OCI-LY3 (cell line): Measurements from ENCODE around the gene EXOC6.

ENCODE experiments used
- H2AFZ ChIP-seq: fragments of 200-600, 300-600 bp; shearing (Covaris generic); 2 replicates; pipeline ENCODE4 v1.6.0; 2014; ENCODE audit warnings: antibody characterized with exemption, low read depth, low read length
- H3K27ac ChIP-seq: fragments of 200-600, 300-600 bp; sonication (generic); 2 replicates; pipeline ENCODE4 v1.5.1; 2014; ENCODE audit warnings: mild to moderate bottlenecking, low read length, moderate library complexity, mixed read lengths
- H3K27me3 ChIP-seq: fragments of 200-600, 300-600 bp; sonication (generic); 2 replicates; pipeline ENCODE4 v1.6.1; 2014; ENCODE audit warnings: low read depth, low read length, mixed read lengths
- H3K36me3 ChIP-seq: fragments of 200-600, 300-600 bp; sonication (generic); replicated peaks from 2 replicates; pipeline ENCODE3; 2014; ENCODE audit warnings: low read depth, low read length, mixed read lengths
- H3K4me1 ChIP-seq: fragments of 300-600, 200-600 bp; sonication (generic); 2 replicates; pipeline ENCODE4 v1.6.1; 2014; ENCODE audit warnings: low read length, mixed read lengths
- H3K4me2 ChIP-seq: fragments of 200-600, 300-600 bp; sonication (generic); 2 replicates; pipeline ENCODE4 v1.6.1; 2014; ENCODE audit warnings: low read length, mixed read lengths
- H3K4me3 ChIP-seq: fragments of 300-600, 200-600 bp; sonication (generic); 2 replicates; pipeline ENCODE4 v1.5.1; 2014; ENCODE audit warnings: antibody characterized with exemption, mild to moderate bottlenecking, low read length, moderate library complexity
- H3K79me2 ChIP-seq: fragments of 300-600, 200-600 bp; shearing (Covaris generic); 2 replicates; pipeline ENCODE4 v1.6.1; 2014; ENCODE audit warnings: mild to moderate bottlenecking, low read length, mixed read lengths
- H3K9ac ChIP-seq: fragments of 300-600, 200-600 bp; shearing (Covaris generic); 2 replicates; pipeline ENCODE4 v1.6.0; 2014; ENCODE audit warnings: mild to moderate bottlenecking, low read length, moderate library complexity
- H3K9me3 ChIP-seq: fragments of 200-600, 300-600 bp; shearing (Covaris generic); 2 replicates; pipeline ENCODE4 v1.6.1; 2014; ENCODE audit warnings: low read length, mixed read lengths; ENCODE audit not compliant: insufficient read depth
- H4K20me1 ChIP-seq: fragments of 200-600, 300-600 bp; sonication (generic); 2 replicates; pipeline ENCODE4 v1.6.1; 2016; ENCODE audit warnings: low read length, mixed read lengths; ENCODE audit not compliant: insufficient read depth
- CTCF ChIP-seq: fragments of 200-600, 300-600 bp; sonication (generic); IDR thresholded peaks from 2 replicates; pipeline ENCODE4 v1.5.1; 2014; ENCODE audit warnings: antibody characterized with exemption, low read length, low read depth
- EZH2phosphoT487 ChIP-seq: fragments of 200-600 bp; shearing (Covaris generic); IDR thresholded peaks from 2 replicates; pipeline ENCODE4 v1.6.1; 2018; ENCODE audit warnings: antibody characterized with exemption, mixed run types, low read depth

The EXOC6 gene

DNA sequence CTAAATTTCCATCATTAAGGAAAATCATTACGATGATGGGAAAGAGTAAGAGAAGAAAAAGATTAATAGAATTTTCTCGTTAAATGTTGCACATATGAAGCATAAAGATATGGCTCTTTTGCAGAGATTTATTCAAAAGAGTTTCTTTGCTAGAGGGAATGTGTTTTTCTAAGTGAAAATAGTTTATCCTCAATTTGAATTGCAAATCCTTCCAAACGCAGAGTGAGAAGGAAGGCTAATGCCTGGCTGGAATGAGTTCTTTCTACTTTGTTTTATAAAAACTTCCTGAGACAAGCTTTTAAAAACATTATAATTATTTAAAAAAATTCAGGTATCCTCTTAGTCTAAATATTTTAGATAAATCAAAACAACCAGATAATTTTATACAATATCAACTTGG, 239.5 kb downstream of the EXOC6 start:
- no peak overlapping the region for H2AFZ ChIP-seq
- H3K27me3 ChIP-seq: no peaks in the 10 kb centered on the region
- no peak overlapping the region for H3K4me2 ChIP-seq
- no peaks in the 10 kb centered on the region for H3K9me3 ChIP-seq
- no peak overlapping the region for H3K4me3 ChIP-seq
- no peaks in the 10 kb centered on the region for H3K4me1 ChIP-seq
- H4K20me1 ChIP-seq: no peaks in the 10 kb centered on the region
- H3K9ac ChIP-seq: no peak overlapping the region
- H3K79me2 ChIP-seq: no peaks in the 10 kb centered on the region
- H3K36me3 ChIP-seq: no peaks in the 10 kb centered on the region
- H3K27ac ChIP-seq: no peak overlapping the region
- no peak for TF ChIP-seq CTCF
- no peak for TF ChIP-seq EZH2phosphoT487

- H3K4me2 ChIP-seq: no peak overlapping the region
- no peaks in the 10 kb centered on the region for H3K27me3 ChIP-seq
- no peaks in the 10 kb centered on the region for H4K20me1 ChIP-seq
- no peaks in the 10 kb centered on the region for H3K79me2 ChIP-seq
- no peak overlapping the region for H3K9ac ChIP-seq
- H2AFZ ChIP-seq: no peak overlapping the region
- H3K4me3 ChIP-seq: no peak overlapping the region
- no peak for TF ChIP-seq EZH2phosphoT487
- no peaks in the 10 kb centered on the region for H3K4me1 ChIP-seq
- H3K27ac ChIP-seq: no peak overlapping the region
- H3K9me3 ChIP-seq: no peaks in the 10 kb centered on the region
- no peaks in the 10 kb centered on the region for H3K36me3 ChIP-seq
Observed at GRCh38 chr10:93088466-93088865, 240.1 kb downstream of the EXOC6 start.

DNA sequence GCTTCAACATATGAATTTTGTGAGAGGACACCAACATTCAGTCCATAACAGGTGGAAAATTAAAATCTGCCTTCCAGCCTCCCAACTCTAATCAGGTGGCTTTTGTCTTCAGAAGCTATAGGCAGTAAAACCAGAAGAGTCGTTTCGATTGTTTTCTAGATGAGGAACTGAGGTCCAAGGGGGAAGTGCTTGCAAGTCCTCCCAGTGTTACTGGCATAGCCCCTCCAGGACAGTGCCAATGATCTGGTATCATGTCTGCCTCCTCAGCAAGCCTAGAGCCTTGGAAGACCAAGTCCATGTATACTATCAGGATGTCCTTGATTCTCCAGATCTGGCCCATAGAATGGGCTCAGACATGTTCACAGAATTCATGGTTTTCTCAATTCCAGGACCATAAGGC, 242.3 kb downstream of the EXOC6 start:
- H3K9ac ChIP-seq: no peak overlapping the region
- no peaks in the 10 kb centered on the region for H3K27me3 ChIP-seq
- H3K9me3 ChIP-seq: no peaks in the 10 kb centered on the region
- no peaks in the 10 kb centered on the region for H3K36me3 ChIP-seq
- no peak overlapping the region for H3K4me3 ChIP-seq
- H3K27ac ChIP-seq: no peak overlapping the region
- H3K4me1 ChIP-seq: no peaks in the 10 kb centered on the region
- H3K4me2 ChIP-seq: no peak overlapping the region
- H3K79me2 ChIP-seq: no peaks in the 10 kb centered on the region
- no peak for TF ChIP-seq EZH2phosphoT487
- no peak for TF ChIP-seq CTCF
- H4K20me1 ChIP-seq: no peaks in the 10 kb centered on the region
- no peak overlapping the region for H2AFZ ChIP-seq

DNA sequence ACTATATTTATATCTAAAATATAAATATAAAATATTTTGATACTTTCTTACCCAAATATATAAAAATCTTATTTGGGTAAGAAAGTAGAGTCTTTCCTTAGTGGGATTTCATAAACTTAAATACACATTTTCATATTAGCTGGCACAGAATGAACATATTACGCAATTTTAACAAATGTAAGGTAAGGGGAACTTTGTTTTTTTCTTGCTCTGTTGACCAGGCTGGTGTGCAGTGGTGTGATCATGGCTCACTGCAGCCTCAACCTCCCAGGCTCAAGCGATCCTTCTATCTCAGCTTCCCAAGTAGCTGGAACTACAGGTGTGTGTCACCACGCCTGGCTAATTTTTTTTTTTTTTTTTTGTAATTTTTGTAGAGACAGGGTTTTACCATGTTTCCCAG, 243.6 kb downstream of the EXOC6 start:
- no peak for TF ChIP-seq EZH2phosphoT487
- TF ChIP-seq CTCF: no peak
- no peaks in the 10 kb centered on the region for H3K36me3 ChIP-seq
- H3K4me3 ChIP-seq: no peak overlapping the region
- H3K79me2 ChIP-seq: no peaks in the 10 kb centered on the region
- H3K27ac ChIP-seq: no peak overlapping the region
- no peaks in the 10 kb centered on the region for H3K9me3 ChIP-seq
- H3K4me2 ChIP-seq: no peak overlapping the region
- H3K27me3 ChIP-seq: no peaks in the 10 kb centered on the region
- no peaks in the 10 kb centered on the region for H4K20me1 ChIP-seq
- H3K9ac ChIP-seq: no peak overlapping the region
- H2AFZ ChIP-seq: no peak overlapping the region
- no peaks in the 10 kb centered on the region for H3K4me1 ChIP-seq

DNA sequence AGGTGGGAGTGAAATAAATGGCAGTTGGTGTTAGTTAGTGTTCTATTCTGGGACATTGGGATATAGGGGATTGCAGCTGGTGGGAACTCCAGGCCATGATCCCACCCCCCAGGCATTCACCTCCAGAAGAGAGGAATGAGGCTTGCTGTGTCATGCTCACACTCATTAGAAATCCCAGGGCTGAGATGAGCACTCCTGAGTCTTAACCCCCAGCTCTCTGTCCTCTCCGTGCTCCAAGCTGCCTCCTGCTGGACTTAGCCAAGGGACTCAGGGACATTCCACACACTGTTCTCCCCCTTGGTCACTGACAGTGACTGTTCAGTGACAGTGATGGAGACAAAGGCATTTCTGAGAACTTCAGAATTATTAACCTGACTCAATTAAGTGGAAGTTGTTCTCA, 246.9 kb downstream of the EXOC6 start:
- Histone ChIP-seq H3K27me3 (no peaks in the 10 kb centered on the region), H3K27ac (no peak overlapping the region), H3K4me1 (no peaks in the 10 kb centered on the region), H2AFZ (no peak overlapping the region), H4K20me1 (no peaks in the 10 kb centered on the region), H3K79me2 (no peaks in the 10 kb centered on the region), H3K36me3 (no peaks in the 10 kb centered on the region), H3K9ac (no peak overlapping the region), H3K4me2 (no peak overlapping the region), H3K4me3 (no peak overlapping the region), H3K9me3 (no peaks in the 10 kb centered on the region)
- TF ChIP-seq CTCF (no peak), EZH2phosphoT487 (no peak)
